Gastrocnemius medialis (tissue), 4 donors: ENCODE results near the gene POLR2B. TPM values are rescaled to one million over a fixed set of nuclear protein-coding genes. Genes with fewer than 3 reads are reported as not detected.

Source experiments
- ATAC-seq, 2 donors: fragments of 150-250 bp; one replicate each; pipeline ENCODE4 v1.9.1; 2016
- DNase-seq, 2 donors: peaks; one replicate each; pipeline ENCODE4 v3.0.0-alpha.2; 2019
- H3K27ac ChIP-seq, 4 donors: fragments of 200-600 bp; sonication (generic); 1 replicate in 1 of 4; 2 replicates in 3 of 4; pipeline ENCODE4 v1.5.1; 2016 to 2018; ENCODE audit warnings: mild to moderate bottlenecking in 2 of 4, moderate library complexity in 1 of 4
- H3K27me3 ChIP-seq, 3 donors: fragments of 200-600 bp; sonication (generic) in 2 of 3; 1 replicate in 1 of 3; 2 replicates in 2 of 3; pipeline versions ENCODE4 v1.5.1 to v1.6.0; 2016 to 2019; ENCODE audit warnings: mild to moderate bottlenecking in 1 of 3, moderate library complexity in 1 of 3
- H3K36me3 ChIP-seq, 2 donors: fragments of 200-600 bp; sonication (generic) in 1 of 2; one replicate each; pipeline ENCODE4 v1.5.1; 2017 to 2018
- H3K4me1 ChIP-seq, 2 donors: fragments of 200-600 bp; sonication (generic) in 1 of 2; one replicate each; pipeline ENCODE4 v1.5.1; 2016 to 2017; ENCODE audit warnings: mild to moderate bottlenecking in 2 of 2
- H3K4me3 ChIP-seq, 4 donors: fragments of 200-600 bp; sonication (generic) in 3 of 4; 1 replicate in 1 of 4; 2 replicates in 3 of 4; pipeline ENCODE4 v1.5.1; 2016 to 2019; ENCODE audit warnings: mild to moderate bottlenecking in 2 of 4
- H3K9me3 ChIP-seq, 3 donors: fragments of 200-600 bp; sonication (generic) in 2 of 3; 1 replicate in 1 of 3; 2 replicates in 2 of 3; pipeline ENCODE4 v1.5.1; 2016 to 2019
- POLR2A ChIP-seq, 2 donors: fragments of 450-650 bp; IDR thresholded peaks; one replicate each; pipeline ENCODE4 v1.6.1; 2017; ENCODE audit warnings: antibody characterized with exemption in 2 of 2, mild to moderate bottlenecking in 2 of 2, moderate library complexity in 2 of 2
- in situ Hi-C, 4 donors: fragments of 200-750 bp; cut with MboI; loops; one replicate each; pipeline versions ENCODE4 v1.15.0 to v1.8.0; 2017; ENCODE audit warnings: low sequenced_read_pairs in 4 of 4
- intact Hi-C: fragments of 100-400 bp; cut with DNase I; formaldehyde crosslinking; loops from one replicate; pipeline ENCODE4 v1.15.1; 2023; ENCODE audit warnings: low total_unique reads
- total RNA-seq, 4 donors: library from RNA; depleted of rRNA; stranded (reverse); fragments of >200 nt; gene quantifications; one replicate each; pipeline versions ENCODE4 v1.1.0 to v1.2.3, GENCODE V29; 2016
- TF ChIP-seq, protein P1 (sequence below), 5 experiments: fragments of 450-650 bp in 3 of 5; fragments of 200-600 bp in 2 of 5; sonication (generic) in 2 of 5; IDR thresholded peaks in 4 of 5; conservative IDR thresholded peaks in 1 of 5; 1 replicate in 4 of 5; 2 replicates in 1 of 5; pipeline ENCODE4 v1.5.1; 2016 to 2019; ENCODE audit warnings: antibody characterized with exemption in 5 of 5, mild to moderate bottlenecking in 3 of 5, moderate library complexity in 3 of 5

The POLR2B gene
- total RNA-seq, 4 donors from 2014 or later: 67.1 to 90.7 (median 84.1) TPM

DNA sequence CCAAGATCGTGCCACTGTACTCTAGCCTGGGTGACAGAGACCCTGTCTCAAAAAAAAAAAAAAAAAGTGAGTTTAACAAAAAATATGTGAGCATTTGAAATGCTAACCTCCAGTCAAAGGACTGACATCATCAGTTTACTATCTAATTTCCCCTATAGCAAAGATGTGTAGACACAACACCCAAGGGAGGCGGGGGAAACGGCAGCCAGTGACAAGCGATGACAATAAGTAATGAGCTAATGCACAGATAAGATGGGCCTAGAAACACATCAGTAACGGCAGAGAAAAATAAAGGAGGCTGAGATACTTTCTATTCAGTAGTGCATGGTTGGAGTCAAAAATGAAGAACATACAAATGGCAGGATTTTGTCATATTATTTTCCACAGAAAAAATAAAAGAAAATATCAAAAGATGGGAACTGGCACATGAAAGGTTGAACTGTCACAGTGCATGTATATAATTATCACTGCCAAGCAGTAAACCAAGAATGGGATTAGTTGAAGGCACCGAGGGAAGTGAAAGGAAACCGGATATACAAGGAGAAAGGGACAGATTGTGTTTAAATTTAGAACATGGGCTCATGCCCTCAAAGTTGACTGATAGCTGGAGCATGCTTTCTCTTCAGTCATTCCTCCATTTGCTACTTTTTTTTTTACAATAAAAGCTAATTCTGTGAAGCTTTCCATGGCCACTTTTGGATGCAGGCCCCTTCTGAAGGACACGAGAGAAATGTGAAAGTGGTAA lies 89.7 kb downstream of the POLR2B start:
- Histone ChIP-seq H3K9me3 (no peaks in the 10 kb centered on the region), H3K4me3 (no peak overlapping the region), H3K27ac (peak overlapping the region in 2 of 4 donors; percentile 29 to 50), H3K4me1 (peaks cover 23 to 26% of the 10 kb centered on the region in 2 donors), H3K36me3 (no peaks in the 10 kb centered on the region), H3K27me3 (no peaks in the 10 kb centered on the region)
- intact Hi-C loops (no loop called here), in situ Hi-C loops (no loop called here)
- DNase-seq (no peak), ATAC-seq (peak in 1 of 2 donors; percentile 81)
- TF ChIP-seq, protein P1, sequence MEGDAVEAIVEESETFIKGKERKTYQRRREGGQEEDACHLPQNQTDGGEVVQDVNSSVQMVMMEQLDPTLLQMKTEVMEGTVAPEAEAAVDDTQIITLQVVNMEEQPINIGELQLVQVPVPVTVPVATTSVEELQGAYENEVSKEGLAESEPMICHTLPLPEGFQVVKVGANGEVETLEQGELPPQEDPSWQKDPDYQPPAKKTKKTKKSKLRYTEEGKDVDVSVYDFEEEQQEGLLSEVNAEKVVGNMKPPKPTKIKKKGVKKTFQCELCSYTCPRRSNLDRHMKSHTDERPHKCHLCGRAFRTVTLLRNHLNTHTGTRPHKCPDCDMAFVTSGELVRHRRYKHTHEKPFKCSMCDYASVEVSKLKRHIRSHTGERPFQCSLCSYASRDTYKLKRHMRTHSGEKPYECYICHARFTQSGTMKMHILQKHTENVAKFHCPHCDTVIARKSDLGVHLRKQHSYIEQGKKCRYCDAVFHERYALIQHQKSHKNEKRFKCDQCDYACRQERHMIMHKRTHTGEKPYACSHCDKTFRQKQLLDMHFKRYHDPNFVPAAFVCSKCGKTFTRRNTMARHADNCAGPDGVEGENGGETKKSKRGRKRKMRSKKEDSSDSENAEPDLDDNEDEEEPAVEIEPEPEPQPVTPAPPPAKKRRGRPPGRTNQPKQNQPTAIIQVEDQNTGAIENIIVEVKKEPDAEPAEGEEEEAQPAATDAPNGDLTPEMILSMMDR (IDR thresholded peaks at IDR 0.05 in 4 of 5, conservative IDR thresholded peaks at IDR 0.05 in 1 of 5): no peak
- TF ChIP-seq POLR2A (IDR thresholded peaks at IDR 0.05): no peak

- Histone ChIP-seq H3K4me3 (no peak overlapping the region), H3K27me3 (no peaks in the 10 kb centered on the region), H3K4me1 (peaks cover 13 to 19% of the 10 kb centered on the region in 2 donors), H3K27ac (no peak overlapping the region), H3K9me3 (no peaks in the 10 kb centered on the region), H3K36me3 (no peaks in the 10 kb centered on the region)
- no peak for ATAC-seq
- no peak for TF ChIP-seq POLR2A (IDR thresholded peaks at IDR 0.05)
- TF ChIP-seq, protein P1 (IDR thresholded peaks at IDR 0.05 in 4 of 5, conservative IDR thresholded peaks at IDR 0.05 in 1 of 5): no peak
- intact Hi-C loops: no loop called here
- DNase-seq: no peak
- in situ Hi-C loops: no loop called here
These were observed 91.8 kb downstream of the POLR2B start for GRCh38 chr4:57070461-57070860.

DNA sequence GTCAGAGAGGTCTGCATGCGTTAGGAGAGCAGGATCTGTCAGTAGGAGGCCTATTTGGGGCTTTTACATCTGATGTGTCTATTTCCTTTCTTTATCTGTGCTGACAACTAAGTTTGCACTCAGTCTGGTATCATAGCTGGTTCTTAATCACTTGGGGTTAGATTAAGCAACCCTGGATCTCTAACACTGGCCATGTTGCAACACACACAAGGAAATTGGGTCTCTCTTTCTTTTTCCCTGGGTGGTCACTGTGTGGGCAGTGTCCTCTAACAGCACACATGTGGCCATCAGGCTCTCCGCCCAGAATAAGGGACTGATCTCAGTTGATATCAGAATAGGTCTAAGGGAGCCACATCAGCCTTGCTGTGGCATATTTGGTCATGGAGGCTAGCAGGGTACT lies 92.6 kb downstream of the POLR2B start:
- no peaks in the 10 kb centered on the region for H3K36me3 ChIP-seq
- in situ Hi-C loops: no loop called here
- peaks cover 13 to 15% of the 10 kb centered on the region in 2 donors for H3K4me1 ChIP-seq
- H3K4me3 ChIP-seq: no peak overlapping the region
- intact Hi-C loops: no loop called here
- ATAC-seq: peak; percentile 80 to 83
- H3K27me3 ChIP-seq: no peaks in the 10 kb centered on the region
- TF ChIP-seq, protein P1 (IDR thresholded peaks at IDR 0.05 in 4 of 5, conservative IDR thresholded peaks at IDR 0.05 in 1 of 5): no peak
- no peak for TF ChIP-seq POLR2A (IDR thresholded peaks at IDR 0.05)
- peak in 1 of 2 donors; percentile 50 for DNase-seq
- peak overlapping the region in 3 of 4 donors; percentile 20 to 51 (median 42) for H3K27ac ChIP-seq
- no peaks in the 10 kb centered on the region for H3K9me3 ChIP-seq

- no peak overlapping the region for H3K27ac ChIP-seq
- H3K36me3 ChIP-seq: no peaks in the 10 kb centered on the region
- no peaks in the 10 kb centered on the region for H3K9me3 ChIP-seq
- no peak overlapping the region for H3K4me3 ChIP-seq
- peaks cover 9 to 12% of the 10 kb centered on the region in 2 donors for H3K4me1 ChIP-seq
- no peaks in the 10 kb centered on the region for H3K27me3 ChIP-seq
- no peak for DNase-seq
- ATAC-seq: no peak
- TF ChIP-seq, protein P1 (IDR thresholded peaks at IDR 0.05 in 4 of 5, conservative IDR thresholded peaks at IDR 0.05 in 1 of 5): no peak
- no peak for TF ChIP-seq POLR2A (IDR thresholded peaks at IDR 0.05)
- intact Hi-C loops: no loop called here
- in situ Hi-C loops: no loop called here
These were observed 94.9 kb downstream of the POLR2B start for GRCh38 chr4:57073559-57073958.
